ENCODE measurements around the gene DVL1. TPM values are rescaled to one million over a fixed set of nuclear protein-coding genes. Genes with fewer than 3 reads are reported as not detected.

The DVL1 gene
- total RNA-seq, 1 experiment from 2014 or later: 71.0 TPM

DNA sequence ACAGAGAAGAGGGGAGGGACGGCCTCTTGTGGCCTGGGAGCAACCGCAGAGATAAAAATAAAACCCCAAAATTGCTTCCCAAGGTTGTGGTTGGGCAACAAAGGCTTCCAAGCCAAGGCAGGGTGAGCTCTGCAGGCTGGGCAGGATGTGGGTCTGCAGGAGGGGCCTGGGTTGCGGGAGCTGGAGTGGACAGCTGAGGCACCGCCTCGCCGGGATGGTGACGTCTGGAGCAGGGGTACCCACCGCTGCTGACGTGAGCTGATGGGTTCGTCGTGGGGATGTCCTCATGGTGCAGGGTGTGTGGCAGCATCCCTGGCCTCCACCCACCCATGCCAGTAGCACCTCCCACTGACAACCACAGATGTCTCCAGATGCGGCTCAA, 22.1 kb upstream of the DVL1 start:
- H4K91ac ChIP-seq (ENCODE audit: insufficient read length, low read depth, low read length): no peak overlapping the region
- H3K27ac ChIP-seq (ENCODE audit: insufficient read length, low read depth, low read length): no peak overlapping the region
- H3T11ph ChIP-seq (ENCODE audit: low read length): no peak overlapping the region
- WGBS (ENCODE audit: extremely low coverage, insufficient read length, low lambda C conversion rate): no CpG with 5 or more reads among the region's 12 CpGs
- no peak overlapping the region for H4K8ac ChIP-seq (replicated peaks; ENCODE audit: insufficient read length, low read depth, low read length)
- H2BK20ac ChIP-seq (ENCODE audit: low read depth, low read length, poor library complexity, severe bottlenecking): no peak overlapping the region
- H3K27me3 ChIP-seq (ENCODE audit: insufficient read depth, low read length): no peaks in the 10 kb centered on the region
- peaks cover 13% of the 10 kb centered on the region for H3K79me1 ChIP-seq (ENCODE audit: insufficient read depth, low read depth, low read length, poor library complexity, severe bottlenecking)
- H3K56ac ChIP-seq (ENCODE audit: insufficient read length, low read depth, low read length): no peak overlapping the region
- peak overlapping the region; percentile 25 for H3K18ac ChIP-seq (ENCODE audit: insufficient read length, low read depth, low read length)
- no peaks in the 10 kb centered on the region; a peak in 1 of 5 replicates for H3K9me3 Mint-ChIP-seq
- H3K27ac Mint-ChIP-seq: no peak overlapping the region
- H3K14ac ChIP-seq (ENCODE audit: insufficient read depth, low read length): no peak overlapping the region
- H3K9me3 ChIP-seq (ENCODE audit: control insufficient read depth, low read depth, low read length): peaks cover 13% of the 10 kb centered on the region
- no peak overlapping the region for H3K9ac ChIP-seq (ENCODE audit: extremely low read depth, insufficient read length, low read length)
- peaks cover 6 to 20% (median 12%) of the 10 kb centered on the region in 3 experiments for H3K36me3 Mint-ChIP-seq (ENCODE audit: insufficient read depth in 1 of 3, low read depth in 3 of 3)
- H3K4me3 Mint-ChIP-seq: no peak overlapping the region
- H2BK15ac ChIP-seq (ENCODE audit: low read depth, low read length): no peak overlapping the region
- TF ChIP-seq, protein P1, sequence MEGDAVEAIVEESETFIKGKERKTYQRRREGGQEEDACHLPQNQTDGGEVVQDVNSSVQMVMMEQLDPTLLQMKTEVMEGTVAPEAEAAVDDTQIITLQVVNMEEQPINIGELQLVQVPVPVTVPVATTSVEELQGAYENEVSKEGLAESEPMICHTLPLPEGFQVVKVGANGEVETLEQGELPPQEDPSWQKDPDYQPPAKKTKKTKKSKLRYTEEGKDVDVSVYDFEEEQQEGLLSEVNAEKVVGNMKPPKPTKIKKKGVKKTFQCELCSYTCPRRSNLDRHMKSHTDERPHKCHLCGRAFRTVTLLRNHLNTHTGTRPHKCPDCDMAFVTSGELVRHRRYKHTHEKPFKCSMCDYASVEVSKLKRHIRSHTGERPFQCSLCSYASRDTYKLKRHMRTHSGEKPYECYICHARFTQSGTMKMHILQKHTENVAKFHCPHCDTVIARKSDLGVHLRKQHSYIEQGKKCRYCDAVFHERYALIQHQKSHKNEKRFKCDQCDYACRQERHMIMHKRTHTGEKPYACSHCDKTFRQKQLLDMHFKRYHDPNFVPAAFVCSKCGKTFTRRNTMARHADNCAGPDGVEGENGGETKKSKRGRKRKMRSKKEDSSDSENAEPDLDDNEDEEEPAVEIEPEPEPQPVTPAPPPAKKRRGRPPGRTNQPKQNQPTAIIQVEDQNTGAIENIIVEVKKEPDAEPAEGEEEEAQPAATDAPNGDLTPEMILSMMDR (conservative IDR thresholded peaks at IDR 0.05): no peak
- no peak overlapping the region for H2AFZ ChIP-seq (ENCODE audit: low read length)
- DNase-seq: no peak
- H4K20me1 ChIP-seq (ENCODE audit: control insufficient read depth, insufficient read depth, insufficient read length): no peaks in the 10 kb centered on the region
- H3K4me2 ChIP-seq (ENCODE audit: insufficient read depth, insufficient read length, low read length): no peak overlapping the region
- no peak overlapping the region for H2BK5ac ChIP-seq (ENCODE audit: insufficient read length, low read length)
- peaks cover 4% of the 10 kb centered on the region; the same call in 1 of the 2 replicates for H3K79me2 ChIP-seq (ENCODE audit: insufficient read depth, low read length)
- peaks cover 5% of the 10 kb centered on the region; the same call in 1 of the 2 replicates for H3K27me3 Mint-ChIP-seq (ENCODE audit: low read depth)
- H3K23me2 ChIP-seq (ENCODE audit: insufficient read length, low read depth, low read length, poor library complexity, severe bottlenecking): peaks cover 10% of the 10 kb centered on the region
- no peak overlapping the region for H2AK5ac ChIP-seq (ENCODE audit: insufficient read length, low read length)
- H3K4ac ChIP-seq (ENCODE audit: low read depth, low read length): no peak overlapping the region; the same call in 1 of the 2 replicates
- peaks cover 3 to 8% of the 10 kb centered on the region in 2 experiments for H3K4me1 Mint-ChIP-seq
- no peak overlapping the region for H4K5ac ChIP-seq (ENCODE audit: insufficient read length, low read depth, low read length)
- H2BK120ac ChIP-seq (ENCODE audit: low read depth, low read length, poor library complexity, severe bottlenecking): no peak overlapping the region
- H2BK12ac ChIP-seq (ENCODE audit: insufficient read length, low read depth, low read length): no peak overlapping the region
- H3K23ac ChIP-seq (ENCODE audit: insufficient read length, low read depth, low read length): no peak overlapping the region
- H3K4me1 ChIP-seq (ENCODE audit: insufficient read depth, low read length): no peaks in the 10 kb centered on the region; the same call in 1 of the 2 replicates
